AG20443 (cell line): Measurements from ENCODE around the gene SRA1.

Source experiments
- DNase-seq: peaks from one replicate; pipeline ENCODE4 v3.0.0; 2012; ENCODE audit warnings: low spot score, mixed read lengths

The SRA1 gene

GRCh38 chr5:140550147-140551079 lies 6.9 kb downstream of the SRA1 start:
- DNase-seq: no peak

DNA sequence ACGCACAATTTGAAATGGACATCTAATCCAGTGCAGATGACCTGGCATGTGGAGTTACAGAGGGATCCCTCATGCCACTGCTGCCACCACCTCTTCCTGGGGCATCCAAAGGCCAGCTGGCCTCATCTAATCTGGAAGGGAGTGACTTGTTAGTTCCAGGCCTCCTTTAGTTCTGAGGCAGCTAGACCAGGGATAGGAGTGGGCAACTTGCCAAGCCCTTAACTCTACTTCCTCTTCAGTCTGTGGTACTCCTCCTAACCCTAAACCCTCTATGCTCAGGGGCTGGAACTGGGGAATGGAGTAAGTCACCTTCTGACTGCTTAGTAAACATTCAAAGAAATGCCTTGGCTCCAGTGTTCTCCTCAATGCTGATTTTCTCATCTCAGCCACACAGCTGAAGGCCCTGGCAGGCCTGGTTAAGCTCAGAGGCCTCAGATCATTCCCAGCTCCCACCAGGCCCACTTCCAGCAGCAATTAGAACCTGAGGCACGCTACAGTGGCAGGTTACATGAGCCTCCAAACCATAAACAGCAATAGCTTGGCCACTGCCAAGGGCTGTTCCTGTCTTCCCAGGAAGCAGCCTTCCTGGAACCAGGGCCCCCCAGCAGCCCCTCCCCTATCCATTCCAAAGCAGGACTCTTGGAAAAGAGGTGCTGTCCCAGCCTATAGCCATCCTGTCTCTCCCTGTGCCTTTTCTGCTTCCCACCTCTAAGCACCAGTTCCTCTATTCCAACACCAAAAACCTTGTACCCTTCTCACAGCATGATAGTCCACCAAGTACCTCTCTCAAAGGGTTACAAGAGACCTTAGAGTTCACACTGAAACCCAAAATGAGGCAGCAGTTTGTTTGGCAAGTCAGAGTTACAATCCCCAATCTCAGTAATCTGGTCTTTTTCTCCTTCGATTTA lies 7.8 kb downstream of the SRA1 start:
- DNase-seq: peak; percentile 15

DNA sequence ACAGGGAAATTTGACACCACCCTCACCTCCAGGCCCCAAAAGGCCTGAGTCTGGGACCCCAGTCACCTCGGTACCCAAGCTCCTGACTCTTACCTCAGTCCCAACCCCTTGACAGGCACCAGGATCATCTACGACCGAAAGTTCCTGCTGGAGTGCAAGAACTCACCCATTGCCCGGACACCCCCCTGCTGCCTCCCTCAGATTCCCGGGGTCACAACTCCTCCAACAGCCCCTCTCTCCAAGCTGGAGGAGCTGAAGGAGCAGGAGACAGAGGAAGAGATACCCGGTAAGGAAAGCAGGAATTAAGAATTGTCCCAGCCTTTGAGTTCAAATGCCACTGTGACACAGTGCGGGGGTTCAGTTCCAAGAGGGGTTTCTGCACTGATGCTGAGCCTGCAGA lies 8.5 kb downstream of the SRA1 start:
- DNase-seq: no peak

- DNase-seq: no peak
Measured at GRCh38 chr5:140548300-140548688, 9.0 kb downstream of the SRA1 start.

DNA sequence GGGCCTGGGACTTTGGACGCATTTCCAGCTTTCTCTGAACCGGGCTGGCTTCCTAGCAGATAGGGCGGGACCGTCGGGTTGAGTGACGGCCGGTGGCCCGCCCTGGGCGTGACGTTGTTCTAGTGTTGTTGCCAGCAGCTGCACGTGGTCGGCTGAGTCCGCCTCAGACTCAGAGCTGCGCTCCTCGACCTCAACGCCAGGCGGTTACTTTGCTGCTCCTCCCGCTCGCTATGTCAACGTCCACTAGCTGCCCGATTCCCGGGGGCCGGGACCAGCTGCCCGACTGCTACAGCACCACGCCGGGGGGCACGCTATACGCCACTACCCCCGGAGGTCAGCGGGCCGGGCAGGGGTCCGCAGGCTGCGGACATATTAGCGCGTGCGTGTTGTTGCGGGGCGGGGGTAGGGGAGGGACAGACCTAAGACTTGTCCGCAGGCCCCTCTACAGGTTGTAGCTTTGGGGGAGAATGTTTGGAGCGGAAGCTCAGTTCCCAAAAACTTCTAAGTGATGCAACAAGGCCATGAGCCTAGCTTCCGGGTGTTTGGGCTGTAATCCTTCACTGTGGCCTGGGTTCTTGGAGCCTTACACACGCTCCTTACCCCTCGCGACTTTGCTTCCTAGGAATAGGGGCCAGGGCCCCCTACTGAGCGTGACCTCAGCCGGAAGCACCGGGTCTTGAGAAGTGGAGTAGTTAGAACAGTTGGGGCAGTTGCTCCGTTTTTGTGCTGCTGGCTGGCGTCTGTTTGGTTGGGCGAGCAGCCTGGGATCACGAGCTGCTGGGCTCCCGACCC lies 9.6 kb downstream of the SRA1 start, which contains the start of gene EIF4EBP3:
TSS of gene EIF4EBP3 (plus strand) at position 155 of the 792 bp plus-strand sequence. CDS start at position 231, 76 bp downstream.
- peak; percentile 98 for DNase-seq

DNA sequence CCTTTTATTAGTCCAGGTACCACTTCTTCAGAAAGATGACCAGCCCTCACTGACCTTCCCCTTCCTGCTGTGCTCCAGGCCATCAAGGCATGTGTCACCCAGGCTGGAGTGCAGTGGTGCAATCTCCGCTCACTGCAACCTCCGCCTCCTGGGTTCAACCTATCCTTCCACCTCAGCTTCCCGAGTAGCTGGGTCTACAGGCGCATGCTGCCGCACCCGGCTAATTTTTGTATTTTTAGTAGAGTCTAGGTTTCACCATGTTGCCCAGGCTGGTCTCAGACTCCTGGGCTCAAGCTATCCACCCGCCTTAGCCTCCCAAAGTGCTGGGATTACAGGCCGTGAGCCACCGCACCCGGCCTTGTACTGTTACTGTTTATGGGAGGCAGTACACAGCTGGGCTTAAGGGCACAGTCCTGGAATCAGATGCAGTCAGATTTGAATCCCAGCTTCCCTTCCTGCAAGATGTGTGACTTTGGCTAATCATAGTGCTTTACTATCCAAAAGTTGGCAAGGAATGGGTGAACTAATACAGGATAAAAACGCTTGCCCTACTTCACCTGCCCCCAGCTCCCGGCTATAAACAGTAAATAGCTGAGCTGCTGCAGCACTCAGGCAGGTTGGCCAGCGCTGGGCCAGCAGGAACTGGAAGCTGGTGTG lies 10.3 kb downstream of the SRA1 start:
- DNase-seq: no peak

DNA sequence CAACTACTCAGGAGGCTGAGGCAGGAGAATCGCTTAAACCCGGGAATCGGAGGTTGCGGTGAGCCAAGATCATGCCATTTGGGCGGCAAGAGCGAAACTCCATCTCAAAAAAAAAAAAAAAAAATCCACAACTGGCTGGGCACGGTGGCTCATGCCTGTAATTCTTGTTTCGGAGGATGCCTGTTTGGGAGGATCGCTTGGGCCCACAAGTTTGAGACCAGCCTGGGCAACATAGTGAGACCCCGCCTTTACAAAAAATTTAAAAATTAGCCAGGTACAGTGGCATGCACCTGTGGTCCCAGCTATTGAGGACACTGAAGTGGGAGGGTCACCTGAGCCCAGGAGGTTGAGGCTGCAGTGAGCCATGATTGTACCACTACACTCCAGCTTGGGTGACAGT lies 11.7 kb downstream of the SRA1 start:
- no peak for DNase-seq

DNA sequence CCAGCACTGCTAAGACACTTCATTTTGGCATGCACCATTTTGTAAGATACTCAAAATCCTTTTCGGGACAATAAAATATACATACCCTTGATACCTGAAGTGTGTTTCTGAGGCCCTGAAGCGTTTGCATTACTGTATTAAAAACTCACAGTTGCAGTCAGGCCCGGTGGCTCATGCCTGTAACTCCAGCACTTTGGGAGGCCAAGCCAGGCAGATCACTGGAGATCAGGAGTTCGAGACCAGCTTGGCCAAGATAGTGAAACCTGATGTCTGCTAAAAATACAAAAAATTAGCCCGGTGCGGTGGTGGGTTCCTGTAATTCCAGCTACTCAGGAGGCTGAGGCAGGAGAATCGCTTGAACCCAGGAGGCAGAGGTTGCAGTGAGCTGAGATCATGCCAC lies 12.3 kb downstream of the SRA1 start:
- DNase-seq: no peak

GRCh38 chr5:140542972-140543371 lies 14.3 kb downstream of the SRA1 start:
- DNase-seq: no peak

GRCh38 chr5:140540227-140540626 lies 17.0 kb downstream of the SRA1 start:
- no peak for DNase-seq

DNA sequence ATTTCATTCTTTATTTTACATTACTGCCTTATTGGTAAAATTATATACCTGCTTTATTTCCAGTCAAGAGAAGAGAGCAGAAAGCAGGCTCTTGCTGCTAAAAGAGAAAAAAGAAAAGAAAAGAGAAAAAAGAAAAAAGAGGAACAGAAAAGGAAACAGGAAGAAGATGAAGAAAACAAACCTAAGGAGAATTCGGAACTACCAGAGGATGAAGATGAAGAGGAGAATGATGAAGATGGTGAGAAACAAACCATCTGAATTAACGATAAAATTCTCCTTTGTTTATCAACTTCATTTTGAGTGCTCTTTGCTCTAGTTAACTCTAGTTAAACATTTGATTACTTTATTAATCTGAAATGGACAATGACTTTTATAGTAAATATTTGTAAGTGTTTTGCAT lies 33.3 kb downstream of the SRA1 start:
- DNase-seq: no peak

DNA sequence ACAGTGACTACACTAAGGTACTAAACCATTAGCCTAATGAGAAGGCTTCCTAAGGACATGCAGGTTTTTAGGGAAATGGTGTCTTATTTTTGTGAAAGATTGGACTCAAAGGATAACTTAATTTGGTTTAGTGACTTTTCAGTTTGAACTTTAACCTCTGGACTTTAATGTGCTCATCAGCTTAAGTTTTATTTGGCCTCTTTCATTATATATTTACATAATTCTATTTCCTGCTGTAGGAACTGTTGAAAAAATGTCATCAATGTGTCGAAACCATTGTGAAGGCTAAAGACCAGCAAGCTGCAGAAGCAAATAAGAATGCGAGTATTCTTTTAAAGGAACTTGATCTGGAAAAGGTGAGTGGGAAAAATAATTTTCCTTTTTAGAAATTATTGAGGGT lies 44.1 kb downstream of the SRA1 start:
- no peak for DNase-seq

GRCh38 chr5:140509898-140510297 lies 47.4 kb downstream of the SRA1 start:
- DNase-seq: no peak

GRCh38 chr5:140502834-140503233 lies 54.4 kb downstream of the SRA1 start:
- no peak for DNase-seq
